ENCODE data around the gene ACRBP. TPM values are rescaled to one million over a fixed set of nuclear protein-coding genes. Genes with fewer than 3 reads are reported as not detected.

ACRBP gene
- total RNA-seq, 1 experiment from 2014 or later = 0.54 TPM

GRCh38 chr12:6667559-6668210, 20.5 kb upstream of the ACRBP start:
- in situ Hi-C loops (cut with HindIII; ENCODE audit: low pct_unique_long_range_greater_than_20kb, low sequenced_read_pairs) = no loop called here
- H3K36me3 ChIP-seq (ENCODE audit: control insufficient read depth, insufficient read depth, low read length) = peaks cover 21% of the 10 kb centered on the region
- TF ChIP-seq, protein P1, sequence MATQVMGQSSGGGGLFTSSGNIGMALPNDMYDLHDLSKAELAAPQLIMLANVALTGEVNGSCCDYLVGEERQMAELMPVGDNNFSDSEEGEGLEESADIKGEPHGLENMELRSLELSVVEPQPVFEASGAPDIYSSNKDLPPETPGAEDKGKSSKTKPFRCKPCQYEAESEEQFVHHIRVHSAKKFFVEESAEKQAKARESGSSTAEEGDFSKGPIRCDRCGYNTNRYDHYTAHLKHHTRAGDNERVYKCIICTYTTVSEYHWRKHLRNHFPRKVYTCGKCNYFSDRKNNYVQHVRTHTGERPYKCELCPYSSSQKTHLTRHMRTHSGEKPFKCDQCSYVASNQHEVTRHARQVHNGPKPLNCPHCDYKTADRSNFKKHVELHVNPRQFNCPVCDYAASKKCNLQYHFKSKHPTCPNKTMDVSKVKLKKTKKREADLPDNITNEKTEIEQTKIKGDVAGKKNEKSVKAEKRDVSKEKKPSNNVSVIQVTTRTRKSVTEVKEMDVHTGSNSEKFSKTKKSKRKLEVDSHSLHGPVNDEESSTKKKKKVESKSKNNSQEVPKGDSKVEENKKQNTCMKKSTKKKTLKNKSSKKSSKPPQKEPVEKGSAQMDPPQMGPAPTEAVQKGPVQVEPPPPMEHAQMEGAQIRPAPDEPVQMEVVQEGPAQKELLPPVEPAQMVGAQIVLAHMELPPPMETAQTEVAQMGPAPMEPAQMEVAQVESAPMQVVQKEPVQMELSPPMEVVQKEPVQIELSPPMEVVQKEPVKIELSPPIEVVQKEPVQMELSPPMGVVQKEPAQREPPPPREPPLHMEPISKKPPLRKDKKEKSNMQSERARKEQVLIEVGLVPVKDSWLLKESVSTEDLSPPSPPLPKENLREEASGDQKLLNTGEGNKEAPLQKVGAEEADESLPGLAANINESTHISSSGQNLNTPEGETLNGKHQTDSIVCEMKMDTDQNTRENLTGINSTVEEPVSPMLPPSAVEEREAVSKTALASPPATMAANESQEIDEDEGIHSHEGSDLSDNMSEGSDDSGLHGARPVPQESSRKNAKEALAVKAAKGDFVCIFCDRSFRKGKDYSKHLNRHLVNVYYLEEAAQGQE (IDR thresholded peaks at IDR 0.05; ENCODE audit: insufficient read depth in 1 of 2, low read depth in 2 of 2, low read length in 1 of 2) = no peak
- no peak for TF ChIP-seq POLR2AphosphoS5 (IDR thresholded peaks at IDR 0.05; ENCODE audit: low read depth, low read length)
- no peak for TF ChIP-seq TCF7L2 (IDR thresholded peaks at IDR 0.05; ENCODE audit: low read depth, low read length)
- no peak for TF ChIP-seq SIN3A (IDR thresholded peaks at IDR 0.05; ENCODE audit: borderline replicate concordance, insufficient read depth, low read depth, low read length)
- no peak; the same call in 1 of the 2 replicates for TF ChIP-seq CTCF (IDR thresholded peaks at IDR 0.05)
- DNase-seq (ENCODE audit: low read depth, low spot score) = no peak
- ATAC-seq = no peak
- no TSS peak for BruUV-seq (replicated peaks)
- H3K27me3 ChIP-seq (ENCODE audit: control insufficient read depth, insufficient read depth, low read length) = no peaks in the 10 kb centered on the region
- no peaks in the 10 kb centered on the region for H3K9me3 ChIP-seq (ENCODE audit: control insufficient read depth, insufficient read depth, low read depth, low read length)
- POLR2A ChIA-PET = no interaction called here
- H3K4me1 ChIP-seq (ENCODE audit: control insufficient read depth, insufficient read depth, low read length) = no peaks in the 10 kb centered on the region
- H3K4me3 ChIP-seq (ENCODE audit: low read depth in 2 of 2, low read length in 2 of 2) = no peak overlapping the region
- CTCF ChIA-PET = no interaction called here
- intact Hi-C loops (cut with micrococcal nuclease; ENCODE audit: unreplicated experiment) = no loop called here
- H3K27ac ChIP-seq (ENCODE audit: low read length) = no peak overlapping the region

GRCh38 chr12:6666211-6666610, 19.0 kb upstream of the ACRBP start:
- H3K4me3 ChIP-seq (ENCODE audit: low read depth in 2 of 2, low read length in 2 of 2) = no peak overlapping the region
- H3K36me3 ChIP-seq (ENCODE audit: control insufficient read depth, insufficient read depth, low read length) = peaks cover 19% of the 10 kb centered on the region
- no peak for TF ChIP-seq CTCF (IDR thresholded peaks at IDR 0.05)
- no peak for TF ChIP-seq TCF7L2 (IDR thresholded peaks at IDR 0.05; ENCODE audit: low read depth, low read length)
- TF ChIP-seq SIN3A (IDR thresholded peaks at IDR 0.05; ENCODE audit: borderline replicate concordance, insufficient read depth, low read depth, low read length) = no peak
- TF ChIP-seq, protein P1 (IDR thresholded peaks at IDR 0.05; ENCODE audit: insufficient read depth in 1 of 2, low read depth in 2 of 2, low read length in 1 of 2) = no peak
- TF ChIP-seq POLR2AphosphoS5 (IDR thresholded peaks at IDR 0.05; ENCODE audit: low read depth, low read length) = no peak
- no peak overlapping the region for H3K27ac ChIP-seq (ENCODE audit: low read length)
- BruUV-seq (replicated peaks) = no TSS peak
- no peaks in the 10 kb centered on the region for H3K27me3 ChIP-seq (ENCODE audit: control insufficient read depth, insufficient read depth, low read length)
- H3K9me3 ChIP-seq (ENCODE audit: control insufficient read depth, insufficient read depth, low read depth, low read length) = no peaks in the 10 kb centered on the region
- DNase-seq (ENCODE audit: low read depth, low spot score) (no peak), ATAC-seq (no peak)
- peaks cover 4% of the 10 kb centered on the region; the same call in 1 of the 2 replicates for H3K4me1 ChIP-seq (ENCODE audit: control insufficient read depth, insufficient read depth, low read length)
- in situ Hi-C loops (cut with HindIII; ENCODE audit: low pct_unique_long_range_greater_than_20kb, low sequenced_read_pairs) (no loop called here), intact Hi-C loops (cut with micrococcal nuclease; ENCODE audit: unreplicated experiment) (no loop called here)
- CTCF ChIA-PET = no interaction called here
- POLR2A ChIA-PET = no interaction called here

Data from Panc1 (cell line).